Measurements from ENCODE around the gene NOL3. TPM values are rescaled to one million over a fixed set of nuclear protein-coding genes. Genes with fewer than 3 reads are reported as not detected.
A peak's percentile ranks its signal among the peaks of the same experiment; 100 is the strongest.

The NOL3 gene
- polyA plus RNA-seq, 1 of the 3 experiments (the other 2 are of a cell fraction) = 34.1 TPM

DNA sequence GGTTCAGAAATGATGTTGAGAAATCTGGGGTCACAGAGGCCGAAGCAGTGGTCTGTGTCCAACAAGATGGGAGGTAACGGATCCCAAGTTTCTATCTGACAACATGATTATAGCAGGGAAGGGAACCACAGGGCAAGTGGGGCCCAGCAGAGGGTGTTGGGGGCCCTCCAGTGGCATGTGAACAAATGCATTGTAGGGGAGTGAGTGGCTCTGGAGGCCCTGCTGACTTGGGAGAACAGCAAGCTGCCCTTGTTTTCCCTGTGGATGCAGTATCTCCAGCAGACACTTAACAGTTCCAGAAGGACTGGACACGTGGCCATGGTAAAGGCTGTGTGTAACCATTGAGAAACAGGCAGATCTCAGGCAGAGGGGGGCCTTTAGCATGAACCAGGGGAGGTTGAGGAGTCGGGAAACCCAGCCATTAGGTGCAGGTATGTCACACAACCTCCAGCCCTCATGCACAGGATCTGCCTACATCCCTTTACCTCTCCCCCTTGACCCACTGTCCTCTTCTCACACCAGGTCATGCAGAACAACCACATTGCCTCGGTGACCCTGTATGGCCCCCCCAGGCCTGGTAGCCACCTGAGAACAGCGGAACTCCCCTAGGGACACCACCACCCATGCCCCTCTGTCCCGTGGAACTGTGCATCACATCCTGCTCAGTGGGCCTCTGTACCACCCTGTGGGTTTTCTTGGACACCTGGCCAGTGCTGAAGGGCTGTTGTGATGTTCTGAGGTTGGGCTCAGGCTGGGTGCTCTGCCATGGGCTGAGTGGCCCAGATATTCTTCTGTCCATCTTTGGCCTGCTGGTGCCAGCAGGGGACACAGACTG, 23.6 kb upstream of the NOL3 start:
- Histone ChIP-seq H3K27ac (ENCODE audit: low read depth in 2 of 2, low read length in 1 of 2) (no peak overlapping the region), H3F3A (replicated peaks; ENCODE audit: insufficient read depth) (peaks cover 8% of the 10 kb centered on the region), H3K79me2 (ENCODE audit: insufficient read depth) (no peaks in the 10 kb centered on the region), H3K27me3 (ENCODE audit: insufficient read depth) (no peaks in the 10 kb centered on the region), H3K4me1 (ENCODE audit: control insufficient read depth in 1 of 2, insufficient read depth in 2 of 2, low read depth in 1 of 2, low read length in 1 of 2) (peaks cover 0 to 7% of the 10 kb centered on the region in 2 experiments; a peak in 1 of 4 replicates), H2AFZ (ENCODE audit: low read depth) (no peak overlapping the region), H3K4me3 (ENCODE audit: low read depth in 2 of 2, low read length in 1 of 2) (no peak overlapping the region), H3K9me3 (no peaks in the 10 kb centered on the region), H3K9me2 (no peaks in the 10 kb centered on the region), H4K20me1 (ENCODE audit: insufficient read depth) (no peaks in the 10 kb centered on the region), H3K4me2 (no peak overlapping the region), H3K36me3 (replicated peaks in 1 of 2; ENCODE audit: control insufficient read depth in 1 of 2, insufficient read depth in 2 of 2, low read length in 1 of 2) (peaks cover 13 to 66% of the 10 kb centered on the region in 2 experiments), H3K9ac (no peak overlapping the region)
- ChIA-PET POLR2A (no interaction called here), CTCF (interaction anchor here (1.1 to 3.0 kb wide), 3 partner anchors 9 to 193 kb away, joined by 3 to 12 read pairs (median 3); no protein-coding TSS in a partner anchor)
- 88% methylated on average over 7 of the region's 7 CpGs for WGBS (ENCODE audit: low lambda C conversion rate)
- no peak for DNase-seq
- TF ChIP-seq FOSL2 (IDR thresholded peaks at IDR 0.05; ENCODE audit: borderline replicate concordance, low read depth) (no peak), RAD21 (IDR thresholded peaks at IDR 0.05; ENCODE audit: low read length) (0 out of 2 replicates have a peak, but pooled peaks have one; percentile 12)

DNA sequence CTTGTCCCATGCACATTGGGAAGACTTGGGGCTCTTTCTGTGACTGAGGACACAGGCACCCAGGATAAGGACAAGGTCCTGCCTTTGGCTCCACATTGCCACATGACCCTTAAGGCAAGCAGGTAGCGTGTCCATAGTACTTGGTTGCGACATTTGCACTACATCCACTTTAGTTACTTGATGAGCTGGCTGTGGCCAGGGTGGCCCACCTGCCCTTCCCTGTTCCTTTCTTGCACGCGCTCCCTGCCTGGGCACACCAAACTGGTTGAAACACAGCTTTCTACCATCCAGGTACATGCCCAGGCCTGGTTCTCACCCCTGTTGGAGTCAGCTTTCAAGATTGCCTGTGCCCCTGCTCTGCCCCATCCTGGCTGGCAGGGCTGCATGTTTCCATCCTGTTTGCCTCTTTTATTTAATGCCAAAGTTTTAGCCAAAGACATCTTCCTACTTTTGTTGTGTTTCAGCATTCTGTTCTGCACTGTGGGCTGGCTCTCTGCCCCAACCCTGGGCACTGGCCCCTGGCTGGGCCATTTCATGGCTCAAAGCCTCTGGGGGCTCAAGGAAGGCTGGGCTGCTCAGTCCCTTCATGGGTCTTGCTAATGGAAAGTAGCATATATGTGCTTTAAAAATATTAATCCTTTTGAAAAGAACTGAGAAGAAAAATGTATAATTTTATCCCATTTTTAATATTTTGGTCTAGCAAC, 22.7 kb upstream of the NOL3 start:
- no peak for DNase-seq
- Histone ChIP-seq H3K9me3 (no peaks in the 10 kb centered on the region), H3K27me3 (ENCODE audit: insufficient read depth) (no peaks in the 10 kb centered on the region), H3K4me1 (ENCODE audit: control insufficient read depth in 1 of 2, insufficient read depth in 2 of 2, low read depth in 1 of 2, low read length in 1 of 2) (peaks cover 0 to 8% of the 10 kb centered on the region in 2 experiments; a peak in 1 of 4 replicates), H4K20me1 (ENCODE audit: insufficient read depth) (no peaks in the 10 kb centered on the region), H3K4me2 (no peak overlapping the region), H3K9ac (no peak overlapping the region), H3F3A (replicated peaks; ENCODE audit: insufficient read depth) (peaks cover 8% of the 10 kb centered on the region), H3K4me3 (ENCODE audit: low read depth in 2 of 2, low read length in 1 of 2) (no peak overlapping the region), H2AFZ (ENCODE audit: low read depth) (no peak overlapping the region), H3K79me2 (ENCODE audit: insufficient read depth) (no peaks in the 10 kb centered on the region), H3K36me3 (replicated peaks in 1 of 2; ENCODE audit: control insufficient read depth in 1 of 2, insufficient read depth in 2 of 2, low read length in 1 of 2) (peaks cover 13 to 58% of the 10 kb centered on the region in 2 experiments), H3K27ac (ENCODE audit: low read depth in 2 of 2, low read length in 1 of 2) (peak overlapping the region in 1 of 2 experiments; percentile 28; a peak in 1 of 4 replicates), H3K9me2 (no peaks in the 10 kb centered on the region)
- POLR2A ChIA-PET = no interaction called here
- 100% methylated on average over 2 of the region's 4 CpGs for WGBS (ENCODE audit: low lambda C conversion rate)
- CTCF ChIA-PET = interaction anchor here (1.1 kb wide), 2 partner anchors 130 to 194 kb away, joined by 3 read pairs; no protein-coding TSS in a partner anchor
- no peak for TF ChIP-seq CHD2 (IDR thresholded peaks at IDR 0.05; ENCODE audit: low read length, partially characterized antibody)
- TF ChIP-seq GATA2 (CRISPR knock-in tag; IDR thresholded peaks at IDR 0.05) = no peak
- no peak for TF ChIP-seq POLR2AphosphoS5 (IDR thresholded peaks at IDR 0.05; ENCODE audit: low read depth, low read length)
- no peak for TF ChIP-seq RXRA (IDR thresholded peaks at IDR 0.05; ENCODE audit: borderline replicate concordance, low read depth)

DNA sequence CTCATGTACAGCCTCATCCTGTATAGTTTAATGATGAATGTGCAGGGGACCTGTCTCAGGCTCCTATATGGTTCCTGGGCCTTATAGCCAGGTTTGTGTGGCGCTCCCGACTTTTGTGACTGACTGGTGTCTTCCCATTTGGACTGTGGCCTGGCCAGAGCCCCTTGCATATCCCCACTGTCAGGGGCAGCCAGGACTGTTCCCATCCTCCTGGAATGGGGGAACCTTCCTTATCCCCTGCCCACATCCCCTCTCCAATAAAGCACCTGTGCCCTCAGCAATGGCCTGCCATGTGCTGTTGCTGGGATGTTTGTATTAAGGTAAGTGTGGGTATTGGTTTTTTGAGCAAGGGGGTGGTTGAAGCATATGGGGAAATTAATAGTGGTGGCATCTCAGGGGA, 22.1 kb upstream of the NOL3 start:
- ChIA-PET CTCF (interaction anchor here (1.1 kb wide), 1 partner anchor 194 kb away, joined by 3 read pairs; no protein-coding TSS in a partner anchor), POLR2A (no interaction called here)
- Histone ChIP-seq H3K9me3 (no peaks in the 10 kb centered on the region), H3K9me2 (no peaks in the 10 kb centered on the region), H3K4me2 (no peak overlapping the region), H3K27ac (ENCODE audit: low read depth in 2 of 2, low read length in 1 of 2) (no peak overlapping the region), H2AFZ (ENCODE audit: low read depth) (no peak overlapping the region), H3K27me3 (ENCODE audit: insufficient read depth) (no peaks in the 10 kb centered on the region), H3F3A (replicated peaks; ENCODE audit: insufficient read depth) (peaks cover 8% of the 10 kb centered on the region), H3K4me3 (ENCODE audit: low read depth in 2 of 2, low read length in 1 of 2) (no peak overlapping the region), H3K79me2 (ENCODE audit: insufficient read depth) (no peaks in the 10 kb centered on the region), H4K20me1 (ENCODE audit: insufficient read depth) (no peaks in the 10 kb centered on the region), H3K4me1 (ENCODE audit: control insufficient read depth in 1 of 2, insufficient read depth in 2 of 2, low read depth in 1 of 2, low read length in 1 of 2) (peaks cover 0 to 8% of the 10 kb centered on the region in 2 experiments; a peak in 1 of 4 replicates), H3K36me3 (replicated peaks in 1 of 2; ENCODE audit: control insufficient read depth in 1 of 2, insufficient read depth in 2 of 2, low read length in 1 of 2) (peaks cover 13 to 52% of the 10 kb centered on the region in 2 experiments), H3K9ac (no peak overlapping the region)
- no peak for DNase-seq
- no peak for TF ChIP-seq TEAD4 (IDR thresholded peaks at IDR 0.05; ENCODE audit: borderline replicate concordance, insufficient read depth)
- no peak for TF ChIP-seq GABPA (IDR thresholded peaks at IDR 0.05; ENCODE audit: low read depth)
- no peak for TF ChIP-seq MXI1 (IDR thresholded peaks at IDR 0.05; ENCODE audit: low read depth, low read length)
- TF ChIP-seq, protein P1, sequence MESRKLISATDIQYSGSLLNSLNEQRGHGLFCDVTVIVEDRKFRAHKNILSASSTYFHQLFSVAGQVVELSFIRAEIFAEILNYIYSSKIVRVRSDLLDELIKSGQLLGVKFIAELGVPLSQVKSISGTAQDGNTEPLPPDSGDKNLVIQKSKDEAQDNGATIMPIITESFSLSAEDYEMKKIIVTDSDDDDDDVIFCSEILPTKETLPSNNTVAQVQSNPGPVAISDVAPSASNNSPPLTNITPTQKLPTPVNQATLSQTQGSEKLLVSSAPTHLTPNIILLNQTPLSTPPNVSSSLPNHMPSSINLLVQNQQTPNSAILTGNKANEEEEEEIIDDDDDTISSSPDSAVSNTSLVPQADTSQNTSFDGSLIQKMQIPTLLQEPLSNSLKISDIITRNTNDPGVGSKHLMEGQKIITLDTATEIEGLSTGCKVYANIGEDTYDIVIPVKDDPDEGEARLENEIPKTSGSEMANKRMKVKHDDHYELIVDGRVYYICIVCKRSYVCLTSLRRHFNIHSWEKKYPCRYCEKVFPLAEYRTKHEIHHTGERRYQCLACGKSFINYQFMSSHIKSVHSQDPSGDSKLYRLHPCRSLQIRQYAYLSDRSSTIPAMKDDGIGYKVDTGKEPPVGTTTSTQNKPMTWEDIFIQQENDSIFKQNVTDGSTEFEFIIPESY (IDR thresholded peaks at IDR 0.05; ENCODE audit: borderline replicate concordance, low read depth) = no peak
- WGBS (ENCODE audit: low lambda C conversion rate) = 100% methylated on average over 2 of the region's 2 CpGs
